ENCODE data around the gene RGMA.

Gene RGMA

GRCh38 chr15:93017526-93017925 lies 71.5 kb downstream of the RGMA start:
- DNase-seq (ENCODE audit: low read depth in 2 of 2) = no peak

DNA sequence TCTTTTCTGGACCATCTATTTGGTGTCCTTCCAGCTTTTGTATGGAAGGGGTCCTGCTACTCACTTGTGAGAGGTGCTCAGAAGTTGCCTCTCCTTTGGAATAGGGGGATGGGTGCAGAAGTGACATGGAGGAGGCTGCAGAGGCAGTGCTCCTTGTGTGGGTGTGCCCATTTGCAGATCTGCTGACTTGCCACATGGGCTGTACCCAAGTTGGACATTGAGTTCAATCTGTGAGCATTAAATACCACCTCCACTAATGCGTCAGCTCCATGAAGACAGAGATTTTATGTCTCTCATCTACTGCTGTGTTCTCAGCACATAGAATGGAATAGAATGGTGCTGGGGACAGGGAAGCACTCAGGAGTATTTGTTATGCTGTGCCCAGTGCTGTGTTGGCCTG lies 76.2 kb downstream of the RGMA start:
- no peak for DNase-seq (ENCODE audit: low read depth in 2 of 2)

- no peak for DNase-seq (ENCODE audit: low read depth in 2 of 2)
Observed at GRCh38 chr15:93007994-93008393, 81.0 kb downstream of the RGMA start.

GRCh38 chr15:93005133-93005532 lies 83.9 kb downstream of the RGMA start:
- no peak for DNase-seq (ENCODE audit: low read depth in 2 of 2)

DNA sequence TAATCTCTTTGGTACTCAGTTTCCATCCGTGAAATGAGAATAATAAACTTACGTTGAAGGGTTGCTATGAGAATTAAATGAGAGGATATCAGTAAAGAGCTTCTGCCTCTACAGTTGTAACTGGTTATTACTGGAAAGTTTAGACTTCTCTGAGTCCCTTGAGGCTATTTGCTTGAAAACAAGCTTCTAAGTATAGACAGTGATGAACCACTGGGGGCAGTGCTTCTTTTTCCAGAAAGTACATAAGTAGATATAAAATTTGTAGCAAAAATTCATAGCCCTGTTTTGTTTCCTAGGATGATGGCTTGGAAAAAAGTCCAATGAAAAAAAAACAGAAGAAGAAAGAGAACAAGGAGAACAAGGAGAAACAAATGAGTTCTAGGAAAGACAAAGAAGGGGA lies 87.1 kb downstream of the RGMA start:
- DNase-seq (ENCODE audit: low read depth in 2 of 2) = no peak

GRCh38 chr15:93001156-93001555 lies 87.9 kb downstream of the RGMA start:
- no peak for DNase-seq (ENCODE audit: low read depth in 2 of 2)

GRCh38 chr15:92997821-92998220 lies 91.2 kb downstream of the RGMA start:
- DNase-seq (ENCODE audit: low read depth in 2 of 2) = no peak

- no peak for DNase-seq (ENCODE audit: low read depth in 2 of 2)
Observed at GRCh38 chr15:92992720-92993119, 96.3 kb downstream of the RGMA start.

DNA sequence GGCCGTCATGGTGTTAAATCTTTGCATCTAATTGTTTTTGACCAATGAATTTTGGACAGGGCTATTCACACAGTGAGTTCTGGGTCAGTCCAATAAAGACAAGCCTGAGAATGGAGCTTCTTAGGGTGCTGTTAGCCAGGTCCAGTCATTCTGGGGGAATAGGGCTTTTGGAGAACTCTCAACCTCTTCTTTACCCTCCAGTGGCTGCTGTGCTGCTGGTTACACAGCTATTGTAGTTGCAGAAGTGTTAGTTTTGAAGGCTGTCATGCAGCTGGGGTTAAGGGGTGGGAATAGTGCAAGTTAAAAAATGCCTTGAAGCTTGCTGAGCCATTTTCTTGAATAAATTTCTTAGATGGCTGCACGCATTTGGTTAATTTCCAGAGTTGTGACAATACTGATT lies 99.0 kb downstream of the RGMA start:
- no peak for DNase-seq (ENCODE audit: low read depth in 2 of 2)

GRCh38 chr15:92989470-92989869 lies 99.5 kb downstream of the RGMA start:
- no peak for DNase-seq (ENCODE audit: low read depth in 2 of 2)
